ENCODE results near the gene ZNF883.

ZNF883 gene

GRCh38 chr9:112970939-112971338, 41.1 kb downstream of the ZNF883 start:
- H3K4me3 Mint-ChIP-seq = no peak overlapping the region
- H3K27ac Mint-ChIP-seq = no peak overlapping the region
- H3K4me1 Mint-ChIP-seq = no peaks in the 10 kb centered on the region

GRCh38 chr9:112969730-112970129, 42.3 kb downstream of the ZNF883 start:
- no peak overlapping the region for H3K4me3 Mint-ChIP-seq
- H3K36me3 Mint-ChIP-seq = no peaks in the 10 kb centered on the region
- H3K27ac Mint-ChIP-seq = no peak overlapping the region
- DNase-seq = no peak
- peaks cover 28 to 53% of the 10 kb centered on the region in 2 donors for H3K27me3 Mint-ChIP-seq
- no peak for ATAC-seq (replicated peaks)
- H3K9me3 Mint-ChIP-seq = no peaks in the 10 kb centered on the region
- no peaks in the 10 kb centered on the region for H3K4me1 Mint-ChIP-seq

More at GRCh38 chr9:112970939-112971338, 41.1 kb downstream of the ZNF883 start:
- Mint-ChIP-seq H3K36me3 (no peaks in the 10 kb centered on the region), H3K9me3 (peaks cover 2 to 4% of the 10 kb centered on the region in 2 donors), H3K27me3 (peaks cover 32 to 51% of the 10 kb centered on the region in 2 donors)
- ATAC-seq (replicated peaks) (no peak), DNase-seq (no peak)

GRCh38 chr9:112955550-112955949, 56.4 kb downstream of the ZNF883 start:
- Mint-ChIP-seq H3K27me3 (peaks cover 38 to 65% of the 10 kb centered on the region in 2 donors), H3K27ac (no peak overlapping the region), H3K36me3 (no peaks in the 10 kb centered on the region), H3K4me1 (no peaks in the 10 kb centered on the region), H3K4me3 (no peak overlapping the region), H3K9me3 (peaks cover 3 to 10% of the 10 kb centered on the region in 2 donors)
- DNase-seq (no peak), ATAC-seq (replicated peaks) (no peak)

- Mint-ChIP-seq H3K4me3 (no peak overlapping the region), H3K4me1 (no peaks in the 10 kb centered on the region), H3K27ac (no peak overlapping the region), H3K27me3 (peaks cover 27 to 37% of the 10 kb centered on the region in 2 donors), H3K36me3 (no peaks in the 10 kb centered on the region), H3K9me3 (peaks cover 12 to 14% of the 10 kb centered on the region in 2 donors)
- peak in 1 of 2 donors; percentile 34 for ATAC-seq (replicated peaks)
- DNase-seq = peak; percentile 3
These were observed 66.3 kb downstream of the ZNF883 start for GRCh38 chr9:112945620-112946208.

GRCh38 chr9:112939418-112939817, 72.6 kb downstream of the ZNF883 start:
- H3K4me3 Mint-ChIP-seq = no peak overlapping the region
- no peaks in the 10 kb centered on the region for H3K4me1 Mint-ChIP-seq
- no peaks in the 10 kb centered on the region for H3K36me3 Mint-ChIP-seq
- peaks cover 30 to 32% of the 10 kb centered on the region in 2 donors for H3K27me3 Mint-ChIP-seq
- H3K27ac Mint-ChIP-seq = no peak overlapping the region
- H3K9me3 Mint-ChIP-seq = no peaks in the 10 kb centered on the region
- no peak for ATAC-seq (replicated peaks)
- DNase-seq = no peak

- ATAC-seq (replicated peaks) = no peak
- H3K4me3 Mint-ChIP-seq = no peak overlapping the region
- peaks cover 14 to 29% of the 10 kb centered on the region in 2 donors for H3K27me3 Mint-ChIP-seq
- H3K36me3 Mint-ChIP-seq = no peaks in the 10 kb centered on the region
- H3K4me1 Mint-ChIP-seq = no peaks in the 10 kb centered on the region
- DNase-seq = no peak
- no peaks in the 10 kb centered on the region for H3K9me3 Mint-ChIP-seq
- H3K27ac Mint-ChIP-seq = no peak overlapping the region
These were observed 78.3 kb downstream of the ZNF883 start for GRCh38 chr9:112933696-112934095.

GRCh38 chr9:112925058-112925641, 86.8 kb downstream of the ZNF883 start:
- H3K27me3 Mint-ChIP-seq = peaks cover 34 to 38% of the 10 kb centered on the region in 2 donors
- no peak overlapping the region for H3K27ac Mint-ChIP-seq
- ATAC-seq (replicated peaks) = peak; percentile 46 to 47

GRCh38 chr9:112921549-112921948, 90.4 kb downstream of the ZNF883 start:
- H3K4me3 Mint-ChIP-seq = no peak overlapping the region
- H3K36me3 Mint-ChIP-seq = no peaks in the 10 kb centered on the region
- no peaks in the 10 kb centered on the region for H3K9me3 Mint-ChIP-seq
- H3K4me1 Mint-ChIP-seq = peaks cover 0 to 3% of the 10 kb centered on the region in 2 donors
- no peak for DNase-seq
- no peak overlapping the region for H3K27ac Mint-ChIP-seq
- peak; percentile 50 to 67 for ATAC-seq (replicated peaks)
- H3K27me3 Mint-ChIP-seq = peaks cover 30 to 31% of the 10 kb centered on the region in 2 donors

More at GRCh38 chr9:112925058-112925641, 86.8 kb downstream of the ZNF883 start:
- H3K36me3 Mint-ChIP-seq = no peaks in the 10 kb centered on the region
- H3K9me3 Mint-ChIP-seq = no peaks in the 10 kb centered on the region
- DNase-seq = no peak
- peaks cover 0 to 2% of the 10 kb centered on the region in 2 donors for H3K4me1 Mint-ChIP-seq
- H3K4me3 Mint-ChIP-seq = no peak overlapping the region

GRCh38 chr9:112917987-112918362, 94.0 kb downstream of the ZNF883 start:
- DNase-seq (no peak), ATAC-seq (replicated peaks) (no peak)
- H3K36me3 Mint-ChIP-seq = no peaks in the 10 kb centered on the region
- no peak overlapping the region for H3K27ac Mint-ChIP-seq
- no peak overlapping the region for H3K4me3 Mint-ChIP-seq
- no peaks in the 10 kb centered on the region for H3K9me3 Mint-ChIP-seq
- H3K4me1 Mint-ChIP-seq = peaks cover 0 to 1% of the 10 kb centered on the region in 2 donors
- H3K27me3 Mint-ChIP-seq = peaks cover 16 to 19% of the 10 kb centered on the region in 2 donors

- H3K27ac Mint-ChIP-seq = no peak overlapping the region
- no peak overlapping the region for H3K4me3 Mint-ChIP-seq
- peaks cover 0 to 1% of the 10 kb centered on the region in 2 donors for H3K4me1 Mint-ChIP-seq
These were observed 94.7 kb downstream of the ZNF883 start for GRCh38 chr9:112917047-112917986.

GRCh38 chr9:112914524-112914923, 97.5 kb downstream of the ZNF883 start:
- DNase-seq (no peak), ATAC-seq (replicated peaks) (no peak)
- Mint-ChIP-seq H3K9me3 (no peaks in the 10 kb centered on the region), H3K36me3 (no peaks in the 10 kb centered on the region), H3K27me3 (peaks cover 11 to 22% of the 10 kb centered on the region in 2 donors), H3K4me3 (no peak overlapping the region), H3K4me1 (peaks cover 0 to 1% of the 10 kb centered on the region in 2 donors), H3K27ac (peak overlapping the region; percentile 33)

More at GRCh38 chr9:112917047-112917986, 94.7 kb downstream of the ZNF883 start:
- no peak for DNase-seq
- Mint-ChIP-seq H3K27me3 (peaks cover 16 to 19% of the 10 kb centered on the region in 2 donors), H3K36me3 (no peaks in the 10 kb centered on the region), H3K9me3 (no peaks in the 10 kb centered on the region)
- ATAC-seq (replicated peaks) = no peak

GRCh38 chr9:112913326-112913725, 98.7 kb downstream of the ZNF883 start:
- Mint-ChIP-seq H3K27me3 (peaks cover 3 to 17% of the 10 kb centered on the region in 2 donors), H3K9me3 (no peaks in the 10 kb centered on the region), H3K27ac (no peak overlapping the region), H3K4me3 (no peak overlapping the region), H3K4me1 (peaks cover 0 to under 1% of the 10 kb centered on the region in 2 donors), H3K36me3 (no peaks in the 10 kb centered on the region)
- ATAC-seq (replicated peaks) (no peak), DNase-seq (no peak)

GRCh38 chr9:112912636-112913035, 99.4 kb downstream of the ZNF883 start:
- H3K36me3 Mint-ChIP-seq = no peaks in the 10 kb centered on the region
- DNase-seq (no peak), ATAC-seq (replicated peaks) (no peak)
- no peaks in the 10 kb centered on the region for H3K9me3 Mint-ChIP-seq
- peaks cover 0 to 16% of the 10 kb centered on the region in 2 donors for H3K27me3 Mint-ChIP-seq
- no peak overlapping the region for H3K4me3 Mint-ChIP-seq
- H3K4me1 Mint-ChIP-seq = no peaks in the 10 kb centered on the region
- H3K27ac Mint-ChIP-seq = no peak overlapping the region

- Mint-ChIP-seq H3K36me3 (no peaks in the 10 kb centered on the region), H3K27me3 (peaks cover 3 to 20% of the 10 kb centered on the region in 2 donors), H3K27ac (no peak overlapping the region), H3K4me1 (no peaks in the 10 kb centered on the region), H3K9me3 (no peaks in the 10 kb centered on the region), H3K4me3 (no peak overlapping the region)
- DNase-seq = no peak
- ATAC-seq (replicated peaks) = no peak
These were observed 100.3 kb downstream of the ZNF883 start for GRCh38 chr9:112911736-112912135.

Data from stimulated activated naive B cell treated with anti-CD40 and anti-IgM and Interleukin-4, amounts not matched to agents 10 μg/mL and 1 μg/mL and 100 μg/mL, for 72 hours (primary cell).